ENCODE measurements around the gene MRPS5. TPM values are rescaled to one million over a fixed set of nuclear protein-coding genes. Genes with fewer than 3 reads are reported as not detected.

Gene MRPS5
- total RNA-seq (2014; rRNA removed; shearing (Covaris generic)) (89.6 and 117 TPM in 2 replicates), total RNA-seq (2022) (90.2 and 100 TPM in 2 replicates), Bru-seq, nascent RNA (percentile 86 among the genes with signal in this experiment), BruChase-seq, experiment 1, labeled RNA remaining after a 6-hour chase (percentile 86 among the genes with signal in this experiment), BruChase-seq, experiment 2, labeled RNA remaining after a 2-hour chase (percentile 86 among the genes with signal in this experiment)
- long read RNA-seq, transcript MRPS5-201 (12 exons, 1,652 nt), result major isoform, 156 of 180 reads
- long read RNA-seq, partial matches to known transcripts, result 4 of 180 reads
- long read RNA-seq, other reads (novel, unspliced or antisense), result 16 of 180 reads

- ChIA-PET POLR2A (interaction anchor here (0.8 to 3.0 kb wide), 9 partner anchors 10 to 85 kb away, joined by 3 to 20 read pairs (median 4); partner anchors contain the start of genes ZNF2 and ZNF514), CTCF (ENCODE audit: unreplicated experiment) (no interaction called here)
- peak within 1 kb of the TSS; percentile 55 for H3K27ac ChIP-seq (ENCODE audit: low read depth, low read length, poor library complexity, severe bottlenecking)
- peak within 1 kb of the TSS; percentile 88 for H3K4me3 ChIP-seq (ENCODE audit: low read depth, low read length, poor library complexity, severe bottlenecking)
- peaks cover 23% of the 10 kb centered on the region for H3K4me1 ChIP-seq (ENCODE audit: insufficient read depth, low read length, poor library complexity, severe bottlenecking)
- peak within 1 kb of the TSS; percentile 77 for H3K4me2 ChIP-seq (ENCODE audit: low read length)
- peak within 1 kb of the TSS; percentile 94 for H2AFZ ChIP-seq (ENCODE audit: low read length)
- peaks cover 4% of the 10 kb centered on the region; the same call in 1 of the 2 replicates for H3K9me3 ChIP-seq (ENCODE audit: low read length)
- intact Hi-C loops (cut with micrococcal nuclease; ENCODE audit: unreplicated experiment), result no loop called here
- H4K20me1 ChIP-seq (ENCODE audit: insufficient read depth, low read length), result 0 out of 2 replicates have a peak, but pooled peaks cover 5% of the 10 kb centered on the region
- no TSS peak for BruUV-seq (replicated peaks)
- H3K79me2 ChIP-seq (ENCODE audit: insufficient read depth, low read depth, low read length), result peaks cover 46% of the 10 kb centered on the region
- DNase-seq (ENCODE audit: low spot score), result peak; percentile 86
- H3K9me2 ChIP-seq (ENCODE audit: insufficient read depth, low read length), result no peaks in the 10 kb centered on the region
- H3K36me3 ChIP-seq (ENCODE audit: insufficient read depth, low read length), result peaks cover 39% of the 10 kb centered on the region
- TF ChIP-seq CTCF (conservative IDR thresholded peaks at IDR 0.05; ENCODE audit: low read length) (no peak), EZH2phosphoT487 (IDR thresholded peaks at IDR 0.05; ENCODE audit: borderline replicate concordance, low read depth, low read length) (no peak)
Measured at GRCh38 chr2:95121407-95122196, at the start of gene MRPS5. MRPS5 (minus strand) TSS chr2:95121808; CDS start chr2:95121791, 17 bp downstream.

- Histone ChIP-seq H3K9me2 (ENCODE audit: insufficient read depth, low read length) (no peaks in the 10 kb centered on the region), H4K20me1 (ENCODE audit: insufficient read depth, low read length) (no peaks in the 10 kb centered on the region), H3K4me3 (ENCODE audit: low read depth, low read length, poor library complexity, severe bottlenecking) (peak overlapping the region; percentile 97), H2AFZ (ENCODE audit: low read length) (peak overlapping the region; percentile 79), H3K36me3 (ENCODE audit: insufficient read depth, low read length) (no peaks in the 10 kb centered on the region), H3K79me2 (ENCODE audit: insufficient read depth, low read depth, low read length) (peaks cover 18% of the 10 kb centered on the region; the same call in 1 of the 2 replicates), H3K27ac (ENCODE audit: low read depth, low read length, poor library complexity, severe bottlenecking) (no peak overlapping the region), H3K4me2 (ENCODE audit: low read length) (peak overlapping the region; percentile 99), H3K4me1 (ENCODE audit: insufficient read depth, low read length, poor library complexity, severe bottlenecking) (peaks cover 17% of the 10 kb centered on the region), H3K9me3 (ENCODE audit: low read length) (no peaks in the 10 kb centered on the region)
- intact Hi-C loops (cut with micrococcal nuclease; ENCODE audit: unreplicated experiment), result no loop called here
- CTCF ChIA-PET (ENCODE audit: unreplicated experiment), result no interaction called here
- POLR2A ChIA-PET, result interaction anchor here (0.9 to 3.5 kb wide), 7 partner anchors 11 to 236 kb away, joined by 3 to 20 read pairs (median 4); partner anchors contain the start of genes FAHD2A and MRPS5
- no peak for DNase-seq (ENCODE audit: low spot score)
- TSS peak; percentile 89 for BruUV-seq (replicated peaks)
- TF ChIP-seq CTCF (conservative IDR thresholded peaks at IDR 0.05; ENCODE audit: low read length) (no peak), EZH2phosphoT487 (IDR thresholded peaks at IDR 0.05; ENCODE audit: borderline replicate concordance, low read depth, low read length) (no peak)
Measured at GRCh38 chr2:95166065-95166763, 44.6 kb upstream of the MRPS5 start.

Measured in OCI-LY7 (cell line).